GM10266 (cell line): ENCODE measurements around the gene KCNMA1.
"Not testable (repeated sequence)": the region's sequence is repeated elsewhere in the genome, so short reads cannot be mapped to it uniquely, and the experiment has no call there.

ENCODE experiments used
- DNase-seq: peaks from one replicate; pipeline ENCODE4 v3.0.0; 2012; ENCODE audit errors: extremely low spot score
- TF ChIP-seq, protein P1 (sequence below): IDR thresholded peaks from 2 replicates; pipeline ENCODE4 v1.5.1; 2012; ENCODE audit warnings: mild to moderate bottlenecking, low read depth; ENCODE audit not compliant: control insufficient read depth, insufficient read depth; ENCODE audit errors: missing control alignments

Gene KCNMA1

DNA sequence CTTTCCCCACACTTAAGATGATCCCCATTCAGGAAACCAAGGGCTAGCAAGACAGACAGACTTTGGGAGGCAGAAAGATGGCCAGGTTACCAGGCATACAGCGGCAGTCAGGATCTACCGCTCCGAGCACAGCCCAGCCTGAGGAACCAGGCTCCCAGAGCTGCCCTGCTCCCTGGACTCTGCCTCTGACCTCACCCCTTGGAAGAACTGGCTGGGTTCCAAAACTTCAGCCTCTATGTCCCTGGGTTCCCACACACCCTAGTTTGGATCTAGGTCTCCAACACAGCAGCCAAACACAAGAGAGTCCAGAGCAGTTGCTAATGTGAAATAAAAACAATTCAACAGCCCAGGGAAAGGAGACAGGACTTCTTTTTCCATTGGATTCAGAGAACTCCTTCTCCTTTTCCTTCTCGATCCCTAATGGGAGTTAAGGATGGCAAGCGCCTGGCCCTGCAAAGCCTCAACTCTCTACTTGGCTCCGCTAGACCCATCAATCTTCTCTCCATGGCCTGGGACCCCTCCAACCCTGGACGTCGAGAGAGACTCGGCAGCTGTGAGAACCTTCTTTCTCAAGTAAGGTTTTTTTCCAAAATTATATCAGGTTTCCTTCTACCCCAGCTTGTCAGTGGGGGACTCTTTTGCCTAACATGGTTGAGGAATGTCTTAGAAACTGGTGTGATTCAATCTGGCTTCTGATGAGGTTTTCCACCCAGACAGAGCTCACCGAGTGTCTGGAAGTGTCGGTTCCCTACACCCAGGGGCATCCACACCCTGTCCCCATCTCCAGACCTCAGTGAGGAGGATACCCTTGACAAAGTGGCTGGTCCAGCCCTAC is 219.6 kb downstream of the KCNMA1 start:
- no peak for DNase-seq
- TF ChIP-seq, protein P1, sequence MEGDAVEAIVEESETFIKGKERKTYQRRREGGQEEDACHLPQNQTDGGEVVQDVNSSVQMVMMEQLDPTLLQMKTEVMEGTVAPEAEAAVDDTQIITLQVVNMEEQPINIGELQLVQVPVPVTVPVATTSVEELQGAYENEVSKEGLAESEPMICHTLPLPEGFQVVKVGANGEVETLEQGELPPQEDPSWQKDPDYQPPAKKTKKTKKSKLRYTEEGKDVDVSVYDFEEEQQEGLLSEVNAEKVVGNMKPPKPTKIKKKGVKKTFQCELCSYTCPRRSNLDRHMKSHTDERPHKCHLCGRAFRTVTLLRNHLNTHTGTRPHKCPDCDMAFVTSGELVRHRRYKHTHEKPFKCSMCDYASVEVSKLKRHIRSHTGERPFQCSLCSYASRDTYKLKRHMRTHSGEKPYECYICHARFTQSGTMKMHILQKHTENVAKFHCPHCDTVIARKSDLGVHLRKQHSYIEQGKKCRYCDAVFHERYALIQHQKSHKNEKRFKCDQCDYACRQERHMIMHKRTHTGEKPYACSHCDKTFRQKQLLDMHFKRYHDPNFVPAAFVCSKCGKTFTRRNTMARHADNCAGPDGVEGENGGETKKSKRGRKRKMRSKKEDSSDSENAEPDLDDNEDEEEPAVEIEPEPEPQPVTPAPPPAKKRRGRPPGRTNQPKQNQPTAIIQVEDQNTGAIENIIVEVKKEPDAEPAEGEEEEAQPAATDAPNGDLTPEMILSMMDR = no peak

GRCh38 chr10:77417359-77417758 is 220.2 kb downstream of the KCNMA1 start:
- TF ChIP-seq, protein P1 = no peak
- no peak for DNase-seq

DNA sequence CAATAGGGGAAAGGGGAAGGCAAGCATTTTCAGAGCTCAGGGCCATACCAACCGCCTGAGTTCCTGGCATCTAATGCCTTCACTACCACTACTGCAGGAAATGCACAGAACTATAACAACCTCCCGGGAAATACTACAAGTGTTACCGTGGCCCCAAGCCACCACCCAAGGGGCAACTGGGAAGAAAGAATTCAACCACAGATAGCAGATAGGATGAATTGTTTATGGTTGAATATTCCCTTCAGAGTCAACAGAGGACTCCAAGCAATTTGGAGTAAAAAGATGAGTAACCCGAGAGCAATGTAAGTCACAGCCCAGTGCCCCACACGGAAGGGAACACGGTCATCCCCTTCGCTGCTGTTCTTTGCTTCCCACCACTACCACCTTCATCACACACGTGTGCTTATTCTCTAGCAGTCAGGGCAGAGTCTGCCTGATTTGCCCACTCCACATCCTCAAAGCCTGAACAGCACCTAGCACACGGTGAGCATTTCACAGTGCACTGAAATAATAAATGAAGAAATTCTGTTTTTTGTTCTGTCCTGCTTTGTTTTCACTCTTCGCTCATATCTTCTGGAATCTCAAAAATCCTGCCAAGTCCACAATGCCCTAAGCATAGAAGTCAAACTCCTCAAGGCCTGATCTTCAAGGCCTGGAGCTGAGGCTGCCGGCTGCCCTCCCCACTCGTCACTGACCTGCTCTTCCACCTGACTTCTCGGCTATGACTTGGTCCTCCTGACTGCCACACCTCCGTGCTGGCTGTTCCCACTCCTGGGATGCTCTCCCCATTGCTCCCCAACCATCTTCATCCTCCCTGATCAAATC is 221.1 kb downstream of the KCNMA1 start:
- DNase-seq = no peak
- TF ChIP-seq, protein P1 = no peak

DNA sequence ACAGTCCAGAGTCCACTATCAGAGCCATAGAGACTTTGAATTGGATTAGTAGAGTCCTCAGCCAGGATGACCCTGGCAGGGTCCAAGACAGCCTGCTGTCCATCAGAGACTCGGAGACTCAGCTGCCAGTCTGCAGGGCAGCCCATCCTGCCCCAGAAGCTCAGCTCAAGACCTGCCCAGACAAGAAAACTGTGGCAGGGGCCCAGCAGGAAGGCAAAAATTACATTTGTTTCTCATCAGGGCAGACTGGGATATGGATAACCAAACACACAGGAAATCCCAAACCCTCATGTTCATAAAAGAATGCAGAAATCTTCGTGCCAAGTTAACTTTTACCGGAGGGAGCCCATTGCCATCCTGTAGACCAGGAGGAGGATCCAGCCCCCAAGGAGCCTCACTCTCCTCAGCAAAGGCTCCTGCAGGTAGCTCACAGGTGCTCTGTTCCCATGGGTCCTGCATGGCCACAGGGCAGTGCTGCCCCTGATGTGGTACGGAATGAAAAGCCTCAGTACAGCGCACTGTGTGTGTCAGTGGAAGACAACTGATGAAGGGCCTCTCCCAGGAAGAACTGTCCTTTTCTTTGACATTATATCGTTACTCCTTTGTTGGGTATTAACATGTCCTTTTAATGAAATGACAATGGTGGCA is 222.2 kb downstream of the KCNMA1 start:
- DNase-seq = no peak
- TF ChIP-seq, protein P1 = no peak

- TF ChIP-seq, protein P1 = no peak
- DNase-seq = no peak
Observed at GRCh38 chr10:77413231-77413630, 224.4 kb downstream of the KCNMA1 start.

DNA sequence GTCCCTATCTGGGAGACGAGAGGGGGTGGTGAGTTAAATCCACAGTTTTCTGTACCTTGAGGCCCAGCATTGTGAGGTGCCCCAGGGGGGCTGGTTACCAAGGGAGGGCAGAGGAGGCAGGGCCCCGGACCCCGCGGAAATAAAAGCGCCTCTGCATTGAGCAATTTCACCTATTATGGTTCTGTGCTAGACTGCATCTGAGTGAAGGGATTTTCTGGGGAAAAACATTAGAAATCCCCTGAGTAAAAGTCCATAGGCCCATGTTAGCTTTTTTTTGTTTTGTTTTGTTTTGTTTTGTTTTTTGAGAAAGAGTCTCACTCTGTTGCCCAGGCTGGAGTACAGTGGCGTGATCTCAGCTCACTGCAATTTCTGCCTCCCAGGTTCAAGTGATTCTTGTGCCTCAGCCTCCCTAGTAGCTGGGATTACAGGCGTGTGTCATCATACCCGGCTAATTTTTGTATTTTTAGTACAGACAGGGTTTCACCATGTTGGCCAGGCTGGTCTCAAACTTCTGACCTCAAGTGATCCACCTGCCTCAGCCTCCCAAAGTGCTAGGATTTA is 225.0 kb downstream of the KCNMA1 start:
- not testable (repeated sequence) for DNase-seq

DNA sequence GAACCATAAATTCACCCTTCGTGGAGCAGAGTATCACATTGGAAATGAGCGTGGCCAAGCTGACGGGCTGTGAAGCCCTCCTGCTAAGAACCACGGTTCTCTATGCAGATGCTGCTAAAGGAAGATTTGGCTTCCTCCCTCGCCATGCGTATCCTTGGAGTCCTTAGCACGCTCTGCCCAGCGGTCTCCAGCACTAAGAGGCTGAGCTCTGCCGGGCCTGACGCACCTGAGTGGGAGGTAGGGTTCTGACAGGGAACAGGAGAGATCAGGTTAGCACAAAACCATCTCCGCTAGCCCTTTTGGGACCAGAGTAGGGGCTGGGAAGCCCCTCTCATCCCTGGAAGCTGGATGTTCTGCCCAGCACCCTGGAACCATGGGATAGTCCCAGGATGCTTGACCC is 225.8 kb downstream of the KCNMA1 start:
- DNase-seq = no peak
- TF ChIP-seq, protein P1 = no peak
